ENCODE data around the gene SLC16A10. TPM values are rescaled to one million over a fixed set of nuclear protein-coding genes. Genes with fewer than 3 reads are reported as not detected.
"Not testable (repeated sequence)": the region's sequence is repeated elsewhere in the genome, so short reads cannot be mapped to it uniquely, and the experiment has no call there.

The SLC16A10 gene
- total and polyA plus RNA-seq, 2 of the 13 experiments (the other 11 are each of a cell fraction or from before 2014, with no cell fraction given), result 8.2 to 20.1 TPM

DNA sequence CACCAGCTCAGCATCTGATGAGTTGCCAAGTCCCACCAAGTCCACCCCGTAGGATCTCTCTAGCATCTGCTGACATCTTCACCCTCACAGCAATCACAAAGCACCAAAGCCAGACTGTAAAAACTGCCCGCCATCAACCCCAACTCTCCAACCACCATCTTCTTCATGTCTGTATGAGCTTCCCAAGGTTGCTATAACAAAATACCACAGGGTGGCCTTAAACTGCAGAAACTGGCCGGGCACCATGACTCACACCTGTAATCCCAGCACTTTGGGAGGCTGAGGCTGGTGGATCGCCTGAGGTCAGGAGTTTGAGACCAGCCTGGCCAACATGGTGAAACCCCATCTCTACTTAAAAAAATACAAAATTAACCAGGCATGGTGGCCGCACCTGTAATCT lies 25.3 kb upstream of the SLC16A10 start:
- CTCF ChIA-PET (ENCODE audit: low intra/inter-chr PET ratio, low total read pairs); ATAC-seq: not testable (repeated sequence)

DNA sequence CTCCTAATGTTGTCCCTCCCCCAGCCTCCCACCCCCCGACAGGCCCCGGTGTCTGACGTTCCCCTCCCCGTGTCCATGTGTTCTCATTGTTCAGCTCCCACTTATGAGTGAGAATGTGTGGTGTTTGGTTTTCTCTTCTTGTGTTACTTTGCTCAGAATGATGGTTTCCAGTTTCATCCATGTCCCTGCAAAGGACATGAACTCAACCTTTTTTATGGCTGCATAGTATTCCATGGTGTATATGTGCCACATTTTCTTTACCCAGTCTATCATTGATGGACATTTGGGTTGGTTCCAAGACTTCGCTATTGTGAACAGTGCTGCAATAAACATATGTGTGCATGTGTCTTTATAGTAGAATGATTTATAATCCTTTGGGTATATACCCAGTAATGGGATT lies 24.4 kb upstream of the SLC16A10 start:
- H4K20me1 ChIP-seq (ENCODE audit: insufficient read depth, low read length); H3K4me1 ChIP-seq (ENCODE audit: insufficient read depth, low read length); intact Hi-C loops (cut with micrococcal nuclease; ENCODE audit: unreplicated experiment); H3K4me2 ChIP-seq (ENCODE audit: low read depth, low read length); ATAC-seq; H2AFZ ChIP-seq (ENCODE audit: low read length); H3K27me3 ChIP-seq (ENCODE audit: control insufficient read depth in 1 of 2, insufficient read depth in 2 of 2, low read length in 2 of 2); H3K27ac ChIP-seq (ENCODE audit: extremely low read length, insufficient read depth, low read length); BruUV-seq (replicated peaks); H3K79me2 ChIP-seq (ENCODE audit: insufficient read depth, low read length); FAIRE-seq; DNase-seq (ENCODE audit: low spot score); H3K4me3 ChIP-seq (replicated peaks in 1 of 3; ENCODE audit: insufficient read depth in 1 of 3, low read depth in 2 of 3, low read length in 3 of 3); H3K9me3 ChIP-seq (ENCODE audit: low read length); H3K36me3 ChIP-seq (replicated peaks in 1 of 2; ENCODE audit: control insufficient read depth in 1 of 2, insufficient read depth in 2 of 2, low read length in 2 of 2); CTCF ChIA-PET (ENCODE audit: low intra/inter-chr PET ratio, low total read pairs); POLR2A ChIA-PET; H3K9ac ChIP-seq (ENCODE audit: insufficient read depth, low read depth, low read length): not testable (repeated sequence)
- in situ Hi-C loops (cut with HindIII; ENCODE audit: extremely low pct_ligation_motif_present, low pct_unique_long_range_greater_than_20kb), result loop anchor here (25.0 kb wide), 1 partner anchor 574 kb away; no protein-coding TSS in a partner anchor
- WGBS (ENCODE audit: low lambda C conversion rate), result 70% methylated on average over 5 of the region's 5 CpGs

More for the DNA sequence above, 25.3 kb upstream of the SLC16A10 start:
- peak; percentile 76; the same call in 1 of the 2 replicates for TF ChIP-seq ZNF12 (CRISPR knock-in tag; IDR thresholded peaks at IDR 0.05)
- POLR2A ChIA-PET; H4K20me1 ChIP-seq (ENCODE audit: insufficient read depth, low read length); H3K9me3 ChIP-seq (ENCODE audit: low read length); intact Hi-C loops (cut with micrococcal nuclease; ENCODE audit: unreplicated experiment); H3K27me3 ChIP-seq (ENCODE audit: control insufficient read depth in 1 of 2, insufficient read depth in 2 of 2, low read length in 2 of 2); H3K79me2 ChIP-seq (ENCODE audit: insufficient read depth, low read length); H2AFZ ChIP-seq (ENCODE audit: low read length); BruUV-seq (replicated peaks); H3K4me1 ChIP-seq (ENCODE audit: insufficient read depth, low read length); DNase-seq (ENCODE audit: low spot score); H3K9ac ChIP-seq (ENCODE audit: insufficient read depth, low read depth, low read length); H3K27ac ChIP-seq (ENCODE audit: extremely low read length, insufficient read depth, low read length); H3K36me3 ChIP-seq (replicated peaks in 1 of 2; ENCODE audit: control insufficient read depth in 1 of 2, insufficient read depth in 2 of 2, low read length in 2 of 2); H3K4me2 ChIP-seq (ENCODE audit: low read depth, low read length); H3K4me3 ChIP-seq (replicated peaks in 1 of 3; ENCODE audit: insufficient read depth in 1 of 3, low read depth in 2 of 3, low read length in 3 of 3); FAIRE-seq: not testable (repeated sequence)
- 39% methylated on average over 5 of the region's 5 CpGs for WGBS (ENCODE audit: low lambda C conversion rate)
- in situ Hi-C loops (cut with HindIII; ENCODE audit: extremely low pct_ligation_motif_present, low pct_unique_long_range_greater_than_20kb), result loop anchor here (25.0 kb wide), 1 partner anchor 575 kb away; no protein-coding TSS in a partner anchor
